GM12878 (cell line): ENCODE data around the gene PPP1R13B.

Experiments
- CTCF ChIP-seq, 3 experiments: IDR thresholded peaks in 2 of 3; conservative IDR thresholded peaks in 1 of 3; 2 replicates each; pipeline ENCODE4 v1.5.1; 2011; ENCODE audit warnings: low read depth in 3 of 3, low read length in 3 of 3, mild to moderate bottlenecking in 3 of 3, control low read depth in 2 of 3, moderate library complexity in 2 of 3, inconsistent platforms in 1 of 3, mixed read lengths in 1 of 3; ENCODE audit not compliant: control insufficient read depth in 2 of 3, insufficient read depth in 1 of 3; ENCODE audit errors: extremely low read depth in 1 of 3
- PBX3 ChIP-seq: IDR thresholded peaks from 2 replicates; pipeline ENCODE4 v1.6.1; 2011; ENCODE audit warnings: mild to moderate bottlenecking, low read depth, low read length, moderate library complexity; ENCODE audit not compliant: insufficient replicate concordance
- TCF7 ChIP-seq: IDR thresholded peaks from 2 replicates; pipeline ENCODE4 v1.6.1; 2014; ENCODE audit warnings: antibody characterized with exemption, borderline replicate concordance
- ZNF217 ChIP-seq: fragments of 450-650 bp; IDR thresholded peaks from 2 replicates; pipeline ENCODE4 v1.6.1; 2017; ENCODE audit warnings: antibody characterized with exemption, mild to moderate bottlenecking

GRCh38 chr14:103693515-103693914 lies 153.9 kb downstream of the PPP1R13B start:
- TF ChIP-seq CTCF (IDR thresholded peaks at IDR 0.05 in 2 of 3, conservative IDR thresholded peaks at IDR 0.05 in 1 of 3; ENCODE audit: control insufficient read depth in 2 of 3, extremely low read depth in 1 of 3, insufficient read depth in 1 of 3, low read depth in 3 of 3, low read length in 3 of 3) (no peak), ZNF217 (no peak), PBX3 (no peak), TCF7 (no peak)
